AG10803 (cell line): ENCODE results near the gene SCN5A.

ENCODE experiments used
- DNase-seq: peaks from one replicate; pipeline ENCODE4 v3.0.0; 2010; ENCODE audit warnings: low read depth
- H3K4me3 ChIP-seq: 2 replicates; pipeline ENCODE4 v1.5.1; 2011; ENCODE audit warnings: mild to moderate bottlenecking, low read length, control low read depth
- TF ChIP-seq, protein P1 (sequence below): conservative IDR thresholded peaks from 2 replicates; pipeline ENCODE4 v1.5.1; 2011; ENCODE audit warnings: mild to moderate bottlenecking, low read length, control low read depth, inconsistent platforms

SCN5A gene

DNA sequence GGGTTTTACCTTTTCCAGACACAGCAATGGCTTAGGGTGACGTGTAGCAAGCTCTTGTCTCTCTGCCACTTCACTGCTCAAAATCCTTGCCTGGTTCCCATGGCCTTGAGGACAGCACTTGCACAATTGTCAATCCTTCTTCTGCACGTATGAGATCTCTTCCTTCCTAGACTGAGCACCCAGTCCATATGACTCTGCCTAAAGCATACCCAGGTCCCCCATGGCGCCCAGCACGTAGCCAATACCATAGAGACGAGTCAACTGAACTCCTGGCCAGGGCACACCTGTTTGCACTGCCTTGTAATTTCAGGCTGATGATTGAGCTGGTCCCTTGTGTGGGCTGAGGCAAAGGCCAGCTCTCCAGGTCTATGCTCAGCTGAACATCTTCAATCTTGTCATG, 23.3 kb downstream of the SCN5A start:
- TF ChIP-seq, protein P1, sequence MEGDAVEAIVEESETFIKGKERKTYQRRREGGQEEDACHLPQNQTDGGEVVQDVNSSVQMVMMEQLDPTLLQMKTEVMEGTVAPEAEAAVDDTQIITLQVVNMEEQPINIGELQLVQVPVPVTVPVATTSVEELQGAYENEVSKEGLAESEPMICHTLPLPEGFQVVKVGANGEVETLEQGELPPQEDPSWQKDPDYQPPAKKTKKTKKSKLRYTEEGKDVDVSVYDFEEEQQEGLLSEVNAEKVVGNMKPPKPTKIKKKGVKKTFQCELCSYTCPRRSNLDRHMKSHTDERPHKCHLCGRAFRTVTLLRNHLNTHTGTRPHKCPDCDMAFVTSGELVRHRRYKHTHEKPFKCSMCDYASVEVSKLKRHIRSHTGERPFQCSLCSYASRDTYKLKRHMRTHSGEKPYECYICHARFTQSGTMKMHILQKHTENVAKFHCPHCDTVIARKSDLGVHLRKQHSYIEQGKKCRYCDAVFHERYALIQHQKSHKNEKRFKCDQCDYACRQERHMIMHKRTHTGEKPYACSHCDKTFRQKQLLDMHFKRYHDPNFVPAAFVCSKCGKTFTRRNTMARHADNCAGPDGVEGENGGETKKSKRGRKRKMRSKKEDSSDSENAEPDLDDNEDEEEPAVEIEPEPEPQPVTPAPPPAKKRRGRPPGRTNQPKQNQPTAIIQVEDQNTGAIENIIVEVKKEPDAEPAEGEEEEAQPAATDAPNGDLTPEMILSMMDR = no peak
- DNase-seq = no peak
- H3K4me3 ChIP-seq = no peak overlapping the region

DNA sequence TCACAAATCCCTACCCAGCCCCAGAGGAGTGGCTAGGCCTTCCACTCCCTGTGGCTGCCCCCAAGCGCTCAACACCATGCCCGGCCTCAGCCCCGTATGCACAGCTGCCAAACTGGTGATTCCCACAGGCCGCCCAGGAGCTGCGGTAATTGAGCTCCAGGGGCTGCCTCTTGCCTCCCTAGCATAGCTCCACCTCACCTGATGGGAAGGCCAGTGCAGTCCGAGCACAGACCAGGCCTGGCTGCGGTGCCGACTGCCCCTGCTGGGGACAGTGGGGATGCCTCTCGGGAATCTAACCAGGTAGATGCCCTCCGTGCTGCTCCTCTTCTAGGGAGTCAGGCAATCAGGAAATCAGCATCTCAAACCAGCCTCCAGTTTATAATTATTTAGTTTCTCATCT, 25.9 kb downstream of the SCN5A start:
- TF ChIP-seq, protein P1 = no peak
- H3K4me3 ChIP-seq = no peak overlapping the region
- DNase-seq = no peak

DNA sequence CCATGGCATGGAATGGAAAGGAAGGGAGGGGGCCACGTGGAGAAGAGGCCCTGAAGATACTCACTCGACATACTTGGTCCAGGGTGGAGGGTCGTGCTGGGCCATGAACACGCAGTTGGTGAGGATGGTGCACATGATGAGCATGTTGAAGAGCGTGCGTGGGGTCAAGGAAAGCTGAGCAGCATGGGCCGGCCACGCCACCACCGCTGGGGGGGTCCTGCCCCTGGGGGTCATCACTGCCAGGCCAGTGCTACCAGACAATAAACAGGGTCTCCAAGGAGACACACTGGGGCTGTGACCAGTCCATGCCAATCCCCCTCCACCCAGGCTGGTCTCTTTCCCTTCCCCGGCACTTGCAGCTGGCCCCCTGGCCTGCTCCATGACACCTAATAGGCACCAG, 27.2 kb downstream of the SCN5A start:
- DNase-seq = no peak
- TF ChIP-seq, protein P1 = no peak
- H3K4me3 ChIP-seq = no peak overlapping the region

DNA sequence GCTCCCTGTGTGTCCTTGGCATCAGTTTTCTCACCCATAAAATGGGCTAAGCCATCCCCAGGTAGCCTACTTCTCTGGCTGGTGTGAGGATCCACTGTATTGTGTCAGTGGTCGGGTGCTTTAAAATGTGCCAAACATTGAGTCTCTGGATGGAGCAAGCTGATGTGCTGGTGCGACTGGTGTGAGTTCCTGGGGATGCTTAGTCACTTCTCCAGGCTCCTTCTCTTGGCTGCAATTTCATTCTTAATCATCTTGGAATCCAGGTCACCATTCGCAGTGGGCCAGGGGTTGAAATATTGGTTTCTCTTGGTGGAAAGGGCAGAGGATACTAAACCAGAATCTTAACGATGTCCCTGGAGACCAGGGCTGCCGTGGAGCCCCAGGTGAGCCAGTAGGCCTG, 29.3 kb downstream of the SCN5A start:
- TF ChIP-seq, protein P1 = no peak
- H3K4me3 ChIP-seq = no peak overlapping the region
- DNase-seq = no peak

DNA sequence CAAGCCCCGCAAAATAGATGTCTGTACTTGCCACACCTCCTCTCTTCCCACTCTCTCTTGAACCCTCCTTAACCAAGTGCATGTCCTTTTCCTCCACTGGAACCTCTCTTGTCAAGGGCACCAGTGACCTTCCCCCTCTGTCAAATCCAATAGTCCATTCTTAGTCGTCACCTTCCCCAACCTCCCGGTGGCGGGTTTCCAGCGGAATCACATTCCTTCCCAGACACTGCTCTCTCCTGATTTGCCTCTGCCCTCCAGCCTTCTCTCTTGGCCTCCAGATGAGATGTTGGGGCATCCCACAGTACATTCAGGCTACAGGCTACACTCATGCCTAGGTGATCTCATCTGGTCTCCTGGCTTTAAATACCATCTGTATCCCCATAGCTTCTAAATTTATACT, 31.1 kb downstream of the SCN5A start:
- no peak for DNase-seq
- H3K4me3 ChIP-seq = no peak overlapping the region
- TF ChIP-seq, protein P1 = no peak

DNA sequence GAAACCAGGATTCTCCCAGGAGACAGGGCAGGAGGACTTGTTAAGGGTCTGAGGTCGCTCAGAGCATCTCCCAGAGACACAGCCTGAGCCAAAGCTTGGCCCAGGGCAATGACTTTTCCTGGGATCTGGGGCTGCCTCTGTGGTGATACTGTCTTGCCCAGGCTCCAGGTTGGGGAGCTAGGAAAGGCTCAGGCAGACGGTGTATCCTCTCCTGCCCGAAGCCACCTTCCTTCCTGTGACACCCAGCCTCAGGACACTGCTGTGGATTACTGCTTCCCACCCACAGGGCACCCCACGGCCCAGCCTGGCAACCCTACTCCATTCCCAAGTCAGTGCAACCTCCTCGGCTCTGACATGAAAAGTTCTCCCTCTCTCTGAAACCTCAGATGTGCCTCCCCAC, 31.9 kb downstream of the SCN5A start:
- DNase-seq = no peak
- no peak overlapping the region for H3K4me3 ChIP-seq
- TF ChIP-seq, protein P1 = no peak

DNA sequence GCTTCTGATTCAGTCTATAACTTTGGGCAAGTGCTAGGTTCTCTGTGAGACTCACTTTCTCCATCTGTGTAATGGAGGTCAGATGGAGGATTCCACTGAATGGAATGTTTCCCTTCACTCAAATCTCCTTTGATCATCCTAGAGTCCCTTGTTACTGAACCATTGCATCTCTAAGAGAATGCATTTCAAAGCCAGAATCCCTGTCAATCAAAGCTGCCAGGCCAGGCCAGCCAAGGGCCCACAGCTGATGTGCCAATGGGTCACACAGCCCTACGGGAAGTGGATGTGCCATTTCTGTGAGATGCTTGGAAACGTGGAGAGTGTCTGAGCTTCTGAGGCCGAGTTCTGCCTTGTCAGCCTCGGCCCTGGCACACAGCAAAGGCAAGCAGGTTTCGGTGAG, 32.4 kb downstream of the SCN5A start:
- TF ChIP-seq, protein P1 = no peak

More for the DNA sequence above, 32.4 kb downstream of the SCN5A start:
- H3K4me3 ChIP-seq = no peak overlapping the region
- DNase-seq = no peak
